ENCODE data around the gene OR2A14.
"Not testable (repeated sequence)": the region's sequence is repeated elsewhere in the genome, so short reads cannot be mapped to it uniquely, and the experiment has no call there.

The OR2A14 gene

GRCh38 chr7:144158861-144159260 is 35.9 kb downstream of the OR2A14 start:
- no peak for DNase-seq

GRCh38 chr7:144164784-144165183 is 41.8 kb downstream of the OR2A14 start:
- DNase-seq, result no peak

GRCh38 chr7:144171594-144172350 is 48.8 kb downstream of the OR2A14 start:
- not testable (repeated sequence) for DNase-seq

- no peak for DNase-seq
Observed at GRCh38 chr7:144174613-144175012, 51.6 kb downstream of the OR2A14 start.

GRCh38 chr7:144178380-144179164 is 55.6 kb downstream of the OR2A14 start:
- DNase-seq, result peak; percentile 24

GRCh38 chr7:144179165-144179479 is 56.1 kb downstream of the OR2A14 start:
- DNase-seq, result not testable (repeated sequence)

Measured in inflammatory macrophage treated with lipopolysaccharide for 4 hours (primary cell).